H9 (cell line): ENCODE data around the gene GAREM2. TPM values are rescaled to one million over a fixed set of nuclear protein-coding genes. Genes with fewer than 3 reads are reported as not detected.

Experiments used
- DNase-seq: peaks from one replicate; pipeline ENCODE4 v3.0.0-alpha.2; 2017
- H2AFZ ChIP-seq: one replicate; pipeline ENCODE4 v1.6.1; 2013; ENCODE audit warnings: mild to moderate bottlenecking, low read length, control low read depth, moderate library complexity
- H2AK5ac ChIP-seq: 2 replicates; pipeline ENCODE4 v1.6.1; 2013; ENCODE audit warnings: low read length, control low read depth, mixed read lengths; ENCODE audit not compliant: insufficient read length
- H2BK120ac ChIP-seq: one replicate; pipeline ENCODE4 v1.6.1; 2013; ENCODE audit warnings: low read depth, mild to moderate bottlenecking, low read length, control low read depth, inconsistent platforms; ENCODE audit not compliant: poor library complexity, severe bottlenecking
- H2BK12ac ChIP-seq: 2 replicates; pipeline ENCODE4 v1.6.1; 2013; ENCODE audit warnings: low read length, control low read depth, mixed read lengths, low read depth; ENCODE audit not compliant: insufficient read length
- H2BK15ac ChIP-seq: 2 replicates; pipeline ENCODE4 v1.6.1; 2013; ENCODE audit warnings: low read depth, low read length, control low read depth
- H2BK20ac ChIP-seq: one replicate; pipeline ENCODE4 v1.6.1; 2013; ENCODE audit warnings: low read depth, mild to moderate bottlenecking, low read length, control low read depth, inconsistent platforms; ENCODE audit not compliant: poor library complexity, severe bottlenecking
- H2BK5ac ChIP-seq: 2 replicates; pipeline ENCODE4 v1.6.1; 2013; ENCODE audit warnings: low read length, control low read depth, mixed read lengths; ENCODE audit not compliant: insufficient read length
- H3K14ac ChIP-seq: 2 replicates; pipeline ENCODE4 v1.6.1; 2013; ENCODE audit warnings: low read length, control low read depth; ENCODE audit not compliant: insufficient read depth
- H3K18ac ChIP-seq: 2 replicates; pipeline ENCODE4 v1.6.1; 2013; ENCODE audit warnings: low read depth, mild to moderate bottlenecking, mixed read lengths, low read length, control low read depth; ENCODE audit not compliant: insufficient read length
- H3K23ac ChIP-seq: 2 replicates; pipeline ENCODE4 v1.6.1; 2013; ENCODE audit warnings: low read length, control low read depth, mixed read lengths, low read depth; ENCODE audit not compliant: insufficient read length
- H3K23me2 ChIP-seq: 2 replicates; pipeline ENCODE4 v1.6.1; 2013; ENCODE audit warnings: low read depth, mild to moderate bottlenecking, mixed read lengths, low read length, control low read depth; ENCODE audit not compliant: insufficient read length, poor library complexity, severe bottlenecking
- H3K27ac ChIP-seq: 2 replicates; pipeline ENCODE4 v1.5.1; 2013; ENCODE audit warnings: low read length, control low read depth, mixed read lengths, low read depth; ENCODE audit not compliant: insufficient read length
- H3K27me3 ChIP-seq: 2 replicates; pipeline ENCODE4 v1.6.1; 2013; ENCODE audit warnings: low read length, control low read depth, inconsistent platforms; ENCODE audit not compliant: insufficient read depth
- H3K4ac ChIP-seq: 2 replicates; pipeline ENCODE4 v1.6.1; 2013; ENCODE audit warnings: low read depth, mild to moderate bottlenecking, control low read depth, inconsistent platforms, low read length, moderate library complexity
- H3K4me1 ChIP-seq: 2 replicates; pipeline ENCODE4 v1.6.1; 2013; ENCODE audit warnings: low read length, control low read depth, inconsistent platforms; ENCODE audit not compliant: insufficient read depth
- H3K4me2 ChIP-seq: 2 replicates; pipeline ENCODE4 v1.6.1; 2013; ENCODE audit warnings: low read length, control low read depth, mixed read lengths; ENCODE audit not compliant: insufficient read length, insufficient read depth
- H3K56ac ChIP-seq: 2 replicates; pipeline ENCODE4 v1.6.1; 2013; ENCODE audit warnings: low read depth, mild to moderate bottlenecking, mixed read lengths, low read length, control low read depth; ENCODE audit not compliant: insufficient read length
- H3K79me1 ChIP-seq: 2 replicates; pipeline ENCODE4 v1.6.1; 2013; ENCODE audit warnings: low read depth, mild to moderate bottlenecking, moderate library complexity, low read length, control low read depth, inconsistent platforms; ENCODE audit not compliant: insufficient read depth, poor library complexity, severe bottlenecking
- H3K79me2 ChIP-seq: 2 replicates; pipeline ENCODE4 v1.6.1; 2013; ENCODE audit warnings: low read length, control low read depth, inconsistent platforms; ENCODE audit not compliant: insufficient read depth
- H3K9ac ChIP-seq: 2 replicates; pipeline ENCODE4 v1.6.1; 2013; ENCODE audit warnings: low read length, control low read depth, mixed read lengths; ENCODE audit not compliant: insufficient read length; ENCODE audit errors: extremely low read depth
- H3K9me3 ChIP-seq: one replicate; pipeline ENCODE4 v1.6.1; 2013; ENCODE audit warnings: low read depth, low read length, inconsistent platforms; ENCODE audit not compliant: control insufficient read depth
- H3T11ph ChIP-seq: one replicate; pipeline ENCODE4 v1.6.1; 2013; ENCODE audit warnings: mild to moderate bottlenecking, low read length, control low read depth, inconsistent platforms
- H4K20me1 ChIP-seq: one replicate; pipeline ENCODE4 v1.6.1; 2013; ENCODE audit not compliant: control insufficient read depth, insufficient read length, insufficient read depth
- H4K5ac ChIP-seq: 2 replicates; pipeline ENCODE4 v1.6.1; 2013; ENCODE audit warnings: low read depth, mild to moderate bottlenecking, mixed read lengths, low read length, control low read depth; ENCODE audit not compliant: insufficient read length
- H4K8ac ChIP-seq: replicated peaks from 2 replicates; pipeline ENCODE4 v1.6.1; 2013; ENCODE audit warnings: low read length, control low read depth, mixed read lengths, low read depth; ENCODE audit not compliant: insufficient read length
- H4K91ac ChIP-seq: 2 replicates; pipeline ENCODE4 v1.6.1; 2013; ENCODE audit warnings: low read depth, mild to moderate bottlenecking, moderate library complexity, mixed read lengths, low read length, control low read depth; ENCODE audit not compliant: insufficient read length
- H3K27ac Mint-ChIP-seq, 3 experiments: 2 replicates in 2 of 3; 3 replicates in 1 of 3; pipeline ENCODE4 v1.8.0; 2020 to 2021; ENCODE audit warnings: mixed read lengths in 3 of 3, mild to moderate bottlenecking in 1 of 3, moderate library complexity in 1 of 3
- H3K27me3 Mint-ChIP-seq: 2 replicates; pipeline ENCODE4 v1.8.0; 2021; ENCODE audit warnings: low read depth, mild to moderate bottlenecking, moderate library complexity, mixed read lengths
- H3K36me3 Mint-ChIP-seq, 3 experiments: 2 replicates in 2 of 3; 3 replicates in 1 of 3; pipeline ENCODE4 v1.8.0; 2020 to 2021; ENCODE audit warnings: low read depth in 3 of 3, mixed read lengths in 3 of 3; ENCODE audit not compliant: insufficient read depth in 1 of 3
- H3K4me1 Mint-ChIP-seq, 2 experiments: 2 replicates each; pipeline ENCODE4 v1.8.0; 2020; ENCODE audit warnings: mixed read lengths in 2 of 2
- H3K4me3 Mint-ChIP-seq, 2 experiments: 2 replicates in 1 of 2; 3 replicates in 1 of 2; pipeline ENCODE4 v1.8.0; 2020 to 2021; ENCODE audit warnings: mild to moderate bottlenecking in 2 of 2, mixed read lengths in 2 of 2, moderate library complexity in 1 of 2
- H3K9me3 Mint-ChIP-seq, 2 experiments: 2 replicates in 1 of 2; 3 replicates in 1 of 2; pipeline ENCODE4 v1.8.0; 2020; ENCODE audit warnings: mild to moderate bottlenecking in 2 of 2, mixed read lengths in 2 of 2, moderate library complexity in 1 of 2
- CTCF ChIP-seq: fragments of 200-600 bp; sonication (generic); conservative IDR thresholded peaks from 3 replicates; pipeline ENCODE4 v1.8.0; 2021; ENCODE audit warnings: antibody characterized with exemption, mild to moderate bottlenecking
- WGBS: extraction: QIAGEN DNeasy Blood & Tissue Kit; methylation state at CpG from one replicate; pipeline ENCODE4 v1.1.7; 2013; ENCODE audit warnings: missing lambda C conversion rate, low lambda C conversion rate, mixed read lengths; ENCODE audit not compliant: insufficient read length; ENCODE audit errors: extremely low coverage; 5-methylcytosine and 5-hydroxymethylcytosine counted together
- total RNA-seq: library from RNA; stranded (reverse); gene quantifications from 2 replicates; pipeline ENCODE4 v1.2.1, GENCODE V29; 2021

The GAREM2 gene
- total RNA-seq, 1 experiment from 2014 or later: 14.4 TPM

- Histone ChIP-seq H4K5ac (no peak overlapping the region), H2AFZ (no peak overlapping the region), H3K18ac (no peak overlapping the region), H2BK15ac (no peak overlapping the region), H2BK12ac (no peak overlapping the region), H2BK20ac (no peak overlapping the region), H4K91ac (no peak overlapping the region), H3K23me2 (peaks cover 11% of the 10 kb centered on the region), H3K23ac (no peak overlapping the region), H3K79me2 (no peaks in the 10 kb centered on the region), H3K14ac (no peak overlapping the region; the same call in 1 of the 2 replicates), H4K20me1 (no peaks in the 10 kb centered on the region), H3K4me2 (no peak overlapping the region), H3K27ac (no peak overlapping the region), H2BK120ac (no peak overlapping the region), H3K4ac (no peak overlapping the region), H3K27me3 (no peaks in the 10 kb centered on the region), H3K9ac (no peak overlapping the region), H3K9me3 (no peaks in the 10 kb centered on the region), H3K4me1 (no peaks in the 10 kb centered on the region), H3K79me1 (no peaks in the 10 kb centered on the region), H2AK5ac (no peak overlapping the region), H4K8ac (no peak overlapping the region), H3T11ph (no peak overlapping the region), H2BK5ac (no peak overlapping the region), H3K56ac (no peak overlapping the region)
- no CpG with 5 or more reads among the region's 11 CpGs for WGBS
- no peak for TF ChIP-seq CTCF
- peaks cover 13 to 23% (median 13%) of the 10 kb centered on the region in 3 experiments for H3K36me3 Mint-ChIP-seq
- H3K4me1 Mint-ChIP-seq: peaks cover 28 to 41% of the 10 kb centered on the region in 2 experiments
- H3K4me3 Mint-ChIP-seq: no peak overlapping the region
- no peak overlapping the region for H3K27ac Mint-ChIP-seq
- H3K27me3 Mint-ChIP-seq: peaks cover 38% of the 10 kb centered on the region
- no peak for DNase-seq
- no peaks in the 10 kb centered on the region; a peak in 1 of 5 replicates for H3K9me3 Mint-ChIP-seq
These were observed 10.2 kb downstream of the GAREM2 start for GRCh38 chr2:26182887-26183630.
